ENCODE data around the gene SLA2. TPM values are rescaled to one million over a fixed set of nuclear protein-coding genes. Genes with fewer than 3 reads are reported as not detected.
"Not testable (repeated sequence)": the region's sequence is repeated elsewhere in the genome, so short reads cannot be mapped to it uniquely, and the experiment has no call there.

The SLA2 gene
- total and polyA plus RNA-seq, 2 experiments from 2014 or later, result not detected

GRCh38 chr20:36677422-36677771 lies 31.4 kb upstream of the SLA2 start:
- WGBS (ENCODE audit: low lambda C conversion rate, missing lambda C conversion rate), result 37% methylated on average over 8 of the region's 8 CpGs
- Histone ChIP-seq H3K9me2 (replicated peaks; ENCODE audit: insufficient read depth) (no peaks in the 10 kb centered on the region), H3K79me2 (no peaks in the 10 kb centered on the region), H3K27me3 (no peaks in the 10 kb centered on the region), H3K4me1 (ENCODE audit: insufficient read depth) (no peaks in the 10 kb centered on the region), H3K9me3 (ENCODE audit: low read depth) (no peaks in the 10 kb centered on the region), H3K4me3 (no peak overlapping the region), H4K20me1 (ENCODE audit: insufficient read depth, poor library complexity, severe bottlenecking) (no peaks in the 10 kb centered on the region), H3K36me3 (replicated peaks; ENCODE audit: insufficient read depth, low read depth) (no peaks in the 10 kb centered on the region), H3K27ac (peak overlapping the region; percentile 78), H3K4me2 (peak overlapping the region; percentile 90), H2AFZ (peak overlapping the region; percentile 31)
- DNase-seq (ENCODE audit: low spot score), result no peak
- TF ChIP-seq EZH2phosphoT487 (IDR thresholded peaks at IDR 0.05; ENCODE audit: low read depth, severe bottlenecking, unreplicated experiment), result no peak
- no peak for TF ChIP-seq CTCF (IDR thresholded peaks at IDR 0.05; ENCODE audit: poor library complexity)
- TF ChIP-seq EZH2 (IDR thresholded peaks at IDR 0.05; ENCODE audit: borderline replicate concordance), result no peak

- peak overlapping the region; percentile 84 for H3K27ac ChIP-seq
- H3K79me2 ChIP-seq, result no peaks in the 10 kb centered on the region
- peak overlapping the region; percentile 51 for H3K4me3 ChIP-seq
- DNase-seq (ENCODE audit: low spot score), result peak; percentile 95
- H2AFZ ChIP-seq, result peak overlapping the region; percentile 93
- H3K4me1 ChIP-seq (ENCODE audit: insufficient read depth), result no peaks in the 10 kb centered on the region
- TF ChIP-seq EZH2phosphoT487 (IDR thresholded peaks at IDR 0.05; ENCODE audit: low read depth, severe bottlenecking, unreplicated experiment), result no peak
- TF ChIP-seq CTCF (IDR thresholded peaks at IDR 0.05; ENCODE audit: poor library complexity), result no peak
- TF ChIP-seq EZH2 (IDR thresholded peaks at IDR 0.05; ENCODE audit: borderline replicate concordance), result no peak
- H3K27me3 ChIP-seq, result no peaks in the 10 kb centered on the region
- WGBS (ENCODE audit: low lambda C conversion rate, missing lambda C conversion rate), result 14% methylated on average over 25 of the region's 27 CpGs
- H3K36me3 ChIP-seq (replicated peaks; ENCODE audit: insufficient read depth, low read depth), result no peaks in the 10 kb centered on the region
- H4K20me1 ChIP-seq (ENCODE audit: insufficient read depth, poor library complexity, severe bottlenecking), result no peaks in the 10 kb centered on the region
- no peaks in the 10 kb centered on the region for H3K9me3 ChIP-seq (ENCODE audit: low read depth)
- H3K9me2 ChIP-seq (replicated peaks; ENCODE audit: insufficient read depth), result no peaks in the 10 kb centered on the region
- H3K4me2 ChIP-seq, result peak overlapping the region; percentile 90
Measured at GRCh38 chr20:36676701-36677421, 30.9 kb upstream of the SLA2 start.

GRCh38 chr20:36675545-36675944 lies 29.5 kb upstream of the SLA2 start:
- not testable (repeated sequence) for H3K36me3 ChIP-seq (replicated peaks; ENCODE audit: insufficient read depth, low read depth); H3K9me3 ChIP-seq (ENCODE audit: low read depth); H2AFZ ChIP-seq; H3K4me2 ChIP-seq; DNase-seq (ENCODE audit: low spot score); H3K27ac ChIP-seq; H4K20me1 ChIP-seq (ENCODE audit: insufficient read depth, poor library complexity, severe bottlenecking); H3K4me1 ChIP-seq (ENCODE audit: insufficient read depth); H3K79me2 ChIP-seq; H3K4me3 ChIP-seq; H3K27me3 ChIP-seq; H3K9me2 ChIP-seq (replicated peaks; ENCODE audit: insufficient read depth)
- 97% methylated on average over 8 of the region's 8 CpGs for WGBS (ENCODE audit: low lambda C conversion rate, missing lambda C conversion rate)

GRCh38 chr20:36672991-36673390 lies 27.0 kb upstream of the SLA2 start:
- no peaks in the 10 kb centered on the region for H4K20me1 ChIP-seq (ENCODE audit: insufficient read depth, poor library complexity, severe bottlenecking)
- DNase-seq (ENCODE audit: low spot score), result no peak
- no peaks in the 10 kb centered on the region for H3K9me3 ChIP-seq (ENCODE audit: low read depth)
- no peak overlapping the region for H3K27ac ChIP-seq
- H3K4me2 ChIP-seq, result no peak overlapping the region
- TF ChIP-seq EZH2phosphoT487 (IDR thresholded peaks at IDR 0.05; ENCODE audit: low read depth, severe bottlenecking, unreplicated experiment) (no peak), EZH2 (IDR thresholded peaks at IDR 0.05; ENCODE audit: borderline replicate concordance) (no peak), CTCF (IDR thresholded peaks at IDR 0.05; ENCODE audit: poor library complexity) (no peak)
- H3K79me2 ChIP-seq, result no peaks in the 10 kb centered on the region
- H3K4me1 ChIP-seq (ENCODE audit: insufficient read depth), result no peaks in the 10 kb centered on the region
- H2AFZ ChIP-seq, result no peak overlapping the region
- WGBS (ENCODE audit: low lambda C conversion rate, missing lambda C conversion rate), result 86% methylated on average over 4 of the region's 4 CpGs
- H3K9me2 ChIP-seq (replicated peaks; ENCODE audit: insufficient read depth), result no peaks in the 10 kb centered on the region
- H3K4me3 ChIP-seq, result no peak overlapping the region
- no peaks in the 10 kb centered on the region for H3K36me3 ChIP-seq (replicated peaks; ENCODE audit: insufficient read depth, low read depth)
- H3K27me3 ChIP-seq, result no peaks in the 10 kb centered on the region
